HepG2 (cell line): ENCODE measurements around the gene DDX6. TPM values are rescaled to one million over a fixed set of nuclear protein-coding genes. Genes with fewer than 3 reads are reported as not detected.
"Not testable (repeated sequence)": the region's sequence is repeated elsewhere in the genome, so short reads cannot be mapped to it uniquely, and the experiment has no call there.

ENCODE experiments used
- ATAC-seq: fragments of 200-7000 bp; cut with Tn5 transposase; 3 replicates; pipeline ENCODE4 v1.9.1; 2020; ENCODE audit warnings: mild to moderate bottlenecking, moderate library complexity
- BruUV-seq: library from RNA; stranded (reverse); fragments of 400-500 nt; replicated peaks from 2 replicates; lab custom pipeline; 2021; lab: Mats Ljungman, UMichigan
- CTCF ChIA-PET: fragments of 300-600 bp; formaldehyde crosslinking; extraction: SDS; loops from one replicate; lab custom pipeline; 2021; ENCODE audit warnings: low total read pairs, inconsistent platforms, low intra/inter-chr PET ratio; lab: Yijun Ruan, JAX
- POLR2A ChIA-PET: fragments of 350-600 bp; sonication (Branson Sonifier 250); formaldehyde crosslinking; loops from one replicate; lab custom pipeline; 2020; ENCODE audit warnings: antibody characterized with exemption, inconsistent platforms; lab: Yijun Ruan, JAX
- DNase-seq: peaks from one replicate; pipeline ENCODE4 v3.0.0-alpha.2; 2015; ENCODE audit warnings: low spot score
- FAIRE-seq: peaks from 3 replicates; lab custom pipeline; 2011; peaks lifted over from hg19 to GRCh38; lab: Jason Lieb, UNC
- H2AFZ ChIP-seq: one replicate; pipeline ENCODE4 v1.6.1; 2011; ENCODE audit warnings: low read length, inconsistent platforms
- H3K27ac ChIP-seq: fragments of 300-600 bp; 3 replicates; pipeline ENCODE4 v1.8.0; 2011; ENCODE audit warnings: mixed run types, mild to moderate bottlenecking, mixed read lengths, low read length, inconsistent platforms; ENCODE audit not compliant: insufficient read depth; ENCODE audit errors: extremely low read length
- H3K27me3 ChIP-seq, 2 experiments: fragments of 200-600 bp in 1 of 2; 2 replicates in 1 of 2; 3 replicates in 1 of 2; pipeline versions ENCODE4 v1.6.0 to v1.8.0; 2011; ENCODE audit warnings: low read length in 2 of 2, mild to moderate bottlenecking in 2 of 2, moderate library complexity in 2 of 2, inconsistent platforms in 1 of 2; ENCODE audit not compliant: insufficient read depth in 2 of 2, control insufficient read depth in 1 of 2
- H3K36me3 ChIP-seq, 2 experiments: fragments of 200-600 bp in 1 of 2; replicated peaks in 1 of 2; 2 replicates in 1 of 2; 3 replicates in 1 of 2; pipeline versions ENCODE4 v1.5.1 to v1.8.0; 2011; ENCODE audit warnings: low read length in 2 of 2, inconsistent platforms in 1 of 2; ENCODE audit not compliant: insufficient read depth in 2 of 2, control insufficient read depth in 1 of 2
- H3K4me1 ChIP-seq: 2 replicates; pipeline ENCODE4 v1.5.1; 2012; ENCODE audit warnings: low read length, inconsistent platforms; ENCODE audit not compliant: insufficient read depth
- H3K4me2 ChIP-seq: 2 replicates; pipeline ENCODE4 v1.6.0; 2011; ENCODE audit warnings: low read depth, low read length, inconsistent platforms
- H3K4me3 ChIP-seq, 3 experiments: fragments of 200-600 bp in 1 of 3; sonication (generic), shearing (Covaris generic) in 1 of 3; replicated peaks in 1 of 3; 2 replicates each; pipeline ENCODE4 v1.5.1; 2011 to 2016; ENCODE audit warnings: low read length in 3 of 3, inconsistent platforms in 2 of 3, low read depth in 2 of 3, mild to moderate bottlenecking in 2 of 3, control low read depth in 1 of 3, mixed read lengths in 1 of 3; ENCODE audit not compliant: insufficient read depth in 1 of 3
- H3K79me2 ChIP-seq: one replicate; pipeline ENCODE4 v1.6.1; 2011; ENCODE audit warnings: low read length, inconsistent platforms; ENCODE audit not compliant: insufficient read depth
- H3K9ac ChIP-seq: 2 replicates; pipeline ENCODE4 v1.6.0; 2011; ENCODE audit warnings: mild to moderate bottlenecking, low read depth, low read length, inconsistent platforms; ENCODE audit not compliant: insufficient read depth
- H3K9me3 ChIP-seq: 2 replicates; pipeline ENCODE4 v1.5.1; 2012; ENCODE audit warnings: mild to moderate bottlenecking, low read length
- H4K20me1 ChIP-seq: 2 replicates; pipeline ENCODE4 v1.6.0; 2011; ENCODE audit warnings: inconsistent platforms, mild to moderate bottlenecking, low read length, moderate library complexity; ENCODE audit not compliant: insufficient read depth
- CREB1 ChIP-seq, 2 experiments: fragments of 450-650 bp in 1 of 2; IDR thresholded peaks; 2 replicates each; pipeline ENCODE4 v1.6.1; 2016 to 2017; ENCODE audit warnings: control low read depth in 1 of 2, mild to moderate bottlenecking in 1 of 2, missing compliant biosample characterization in 1 of 2, missing genetic modification characterization in 1 of 2
- GATA4 ChIP-seq: sonication (generic); IDR thresholded peaks from 2 replicates; pipeline ENCODE4 v1.6.1; 2016; ENCODE audit warnings: antibody characterized with exemption, low read depth, borderline replicate concordance
- PHF8 ChIP-seq: sonication (generic); formaldehyde crosslinking; IDR thresholded peaks from 2 replicates; pipeline ENCODE4 v1.5.0; 2020; ENCODE audit warnings: missing genetic modification reagents
- SMARCC2 ChIP-seq: fragments of 450-650 bp; IDR thresholded peaks from 2 replicates; pipeline ENCODE4 v1.6.1; 2017; ENCODE audit warnings: antibody characterized with exemption, mild to moderate bottlenecking
- YEATS2 ChIP-seq: sonication (generic); formaldehyde crosslinking; IDR thresholded peaks from 2 replicates; pipeline ENCODE4 v1.4.0; 2020; ENCODE audit warnings: missing genetic modification reagents, borderline replicate concordance
- ZKSCAN8 ChIP-seq: IDR thresholded peaks from 2 replicates; pipeline ENCODE4 v1.6.1; 2016; ENCODE audit warnings: borderline replicate concordance, missing genetic modification reagents, missing compliant biosample characterization
- ZNF12 ChIP-seq: sonication (generic); formaldehyde crosslinking; IDR thresholded peaks from 2 replicates; pipeline ENCODE4 v1.5.0; 2020; ENCODE audit warnings: missing genetic modification reagents
- WGBS: methylation state at CpG from one replicate; pipeline ENCODE4 v1.1.6; 2017; ENCODE audit warnings: low lambda C conversion rate; 5-methylcytosine and 5-hydroxymethylcytosine counted together
- in situ Hi-C: cut with HindIII; loops from 2 replicates; pipeline ENCODE4 v1.10.0; 2017; ENCODE audit warnings: low pct_unique_long_range_greater_than_20kb; ENCODE audit not compliant: extremely low pct_ligation_motif_present
- intact Hi-C: fragments of 100-400 bp; cut with micrococcal nuclease; formaldehyde crosslinking; loops from one replicate; pipeline ENCODE4 v1.10.0; 2022; ENCODE audit not compliant: unreplicated experiment
- polyA plus RNA-seq, 8 experiments: library from polyadenylated mRNA; depleted of rRNA in 3 of 8; stranded (reverse) in 7 of 8; unstranded in 1 of 8; fragments of >200 nt; fragmentation: Illumina TruSeq in 4 of 8; extraction: Trizol in 4 of 8; gene quantifications; 2 replicates each; pipeline versions ENCODE4 v1.2.1 to v1.2.3, GENCODE V29; 2011 to 2016; ENCODE audit warnings: low read depth in 4 of 8, missing spikeins in 1 of 8, mixed read lengths in 1 of 8; ENCODE audit not compliant: insufficient read depth in 1 of 8
- total RNA-seq, 5 experiments: library from RNA; depleted of rRNA; stranded (reverse); fragments of >200 nt; fragmentation: Illumina TruSeq; extraction: Trizol; gene quantifications; 2 replicates each; pipeline ENCODE4 v1.2.3, GENCODE V29; 2016; ENCODE audit warnings: low read depth in 1 of 5
- TF ChIP-seq, protein P1 (sequence below): sonication (generic); formaldehyde crosslinking; IDR thresholded peaks from 2 replicates; pipeline ENCODE4 v1.4.0; 2020; ENCODE audit warnings: missing genetic modification reagents
- TF ChIP-seq, protein P2 (sequence below): sonication (generic); formaldehyde crosslinking; IDR thresholded peaks from 2 replicates; pipeline ENCODE4 v1.5.1; 2020; ENCODE audit warnings: mild to moderate bottlenecking, moderate library complexity, missing genetic modification reagents

Gene DDX6
- total and polyA plus RNA-seq, 2 of the 13 experiments (the other 11 are each of a cell fraction or from before 2014, with no cell fraction given), result 20.9 to 59.2 TPM

DNA sequence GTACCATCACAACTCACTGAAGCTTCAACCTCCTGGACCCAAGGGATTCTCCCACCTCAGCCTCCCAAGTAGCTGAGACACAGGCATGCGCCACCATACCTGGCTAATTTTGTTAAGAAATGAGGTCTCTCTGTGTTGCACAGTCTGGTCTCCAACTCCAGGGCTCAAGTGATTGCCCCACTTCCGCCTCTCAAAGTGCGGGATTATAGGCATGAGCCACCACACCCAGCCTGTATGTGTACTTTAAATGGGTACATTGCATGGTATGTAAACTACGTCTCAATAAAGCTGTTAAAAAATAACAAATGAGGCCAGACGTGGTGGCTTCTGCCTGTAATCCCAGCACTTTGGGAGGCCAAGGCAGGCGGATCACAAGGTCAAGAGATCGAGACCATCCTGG lies 36.2 kb upstream of the DDX6 start (continued):
- no peak for TF ChIP-seq ZNF12 (CRISPR knock-in tag)

DNA sequence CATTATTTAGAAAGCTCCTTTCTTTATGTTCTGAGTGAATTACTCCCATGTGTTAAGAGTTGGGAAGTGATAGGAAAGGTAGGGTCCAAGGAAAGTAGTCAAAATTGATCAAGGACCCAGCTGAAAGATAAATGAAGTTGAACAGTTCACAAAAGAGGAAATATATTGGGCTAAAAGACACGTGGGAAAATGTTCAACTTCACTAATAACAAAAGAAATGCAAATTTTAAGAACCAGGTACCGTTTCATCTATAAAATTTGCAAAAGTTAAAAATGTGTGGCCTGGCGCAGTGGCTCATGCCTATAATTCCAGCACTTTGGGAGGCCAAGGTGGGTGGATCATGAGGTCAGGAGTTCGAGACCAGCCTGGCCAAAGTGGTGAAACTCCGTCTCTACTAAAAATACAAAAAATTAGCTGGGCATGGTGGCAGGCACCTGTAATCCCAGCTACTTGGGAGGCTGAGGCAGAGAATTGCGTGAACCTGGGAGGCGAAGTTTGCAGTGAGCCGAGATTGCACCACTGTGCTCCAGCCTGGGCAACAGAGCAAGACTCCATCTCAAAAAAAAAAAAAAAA lies 32.1 kb upstream of the DDX6 start:
- intact Hi-C loops, H3K4me3 ChIP-seq, POLR2A ChIA-PET, H3K9ac ChIP-seq, H3K4me1 ChIP-seq, H2AFZ ChIP-seq, H3K79me2 ChIP-seq, CTCF ChIA-PET, H3K4me2 ChIP-seq, FAIRE-seq, in situ Hi-C loops, BruUV-seq, H4K20me1 ChIP-seq, H3K9me3 ChIP-seq, H3K36me3 ChIP-seq, DNase-seq, H3K27ac ChIP-seq, ATAC-seq: not testable (repeated sequence)
- H3K27me3 ChIP-seq, result peaks cover 0 to 16% of the 10 kb centered on the region in 2 experiments; a peak in 3 of 5 replicates
- WGBS, result 60% methylated on average over 8 of the region's 8 CpGs

DNA sequence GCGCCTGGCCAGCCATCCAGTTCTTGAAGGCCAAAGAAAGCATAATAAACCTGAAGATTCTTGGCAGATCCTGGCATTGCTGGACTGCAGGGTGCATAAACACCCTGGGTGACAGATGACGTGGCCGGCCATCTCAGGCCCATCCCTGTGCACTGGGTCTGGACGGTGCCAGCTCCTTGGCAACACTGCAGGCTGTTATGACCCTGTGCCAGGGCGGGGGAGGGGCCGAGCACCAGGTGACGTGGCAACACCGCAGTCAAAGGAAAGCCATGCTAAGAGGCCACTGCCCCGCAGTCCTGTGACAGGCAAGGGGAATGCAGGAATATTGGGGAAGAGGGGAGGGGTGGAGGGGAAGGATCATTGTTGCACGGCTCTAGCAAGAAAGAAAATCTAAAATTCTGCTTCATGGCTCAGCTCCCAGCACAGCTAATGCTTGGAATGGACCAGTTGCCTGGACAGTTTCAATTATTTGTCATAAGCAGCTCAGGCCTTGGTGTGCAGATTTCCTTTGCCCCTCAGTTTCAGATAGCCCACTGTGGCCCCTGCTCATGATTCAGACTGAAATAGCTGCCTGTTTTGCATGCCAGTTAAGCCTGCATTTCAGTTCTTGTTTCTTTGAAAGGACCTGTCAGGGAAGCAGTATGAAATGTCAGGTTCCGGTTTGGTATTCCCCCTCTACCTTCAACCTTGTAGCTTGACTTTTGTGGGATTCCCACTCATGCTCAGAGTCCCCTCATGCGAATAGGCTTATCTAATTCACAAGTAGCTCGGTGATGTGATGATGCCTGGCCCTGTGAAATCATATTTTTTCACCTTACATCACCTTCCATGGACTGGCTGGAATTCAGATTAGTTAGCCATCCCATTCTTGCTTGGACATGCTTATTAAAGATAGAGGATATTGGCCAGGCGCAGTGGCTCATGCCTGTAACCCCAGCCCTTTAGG lies 29.7 kb upstream of the DDX6 start:
- Histone ChIP-seq H3K36me3 (no peaks in the 10 kb centered on the region), H3K4me3 (no peak overlapping the region), H3K9ac (no peak overlapping the region), H2AFZ (no peak overlapping the region), H3K27me3 (peaks cover 0 to 10% of the 10 kb centered on the region in 2 experiments; a peak in 2 of 5 replicates), H3K27ac (no peak overlapping the region), H3K9me3 (no peaks in the 10 kb centered on the region), H3K4me2 (no peak overlapping the region), H4K20me1 (no peaks in the 10 kb centered on the region), H3K79me2 (no peaks in the 10 kb centered on the region), H3K4me1 (no peaks in the 10 kb centered on the region)
- ATAC-seq (no peak), FAIRE-seq (no peak), DNase-seq (no peak)
- in situ Hi-C loops, result no loop called here
- intact Hi-C loops, result no loop called here
- no TSS peak for BruUV-seq
- ChIA-PET POLR2A (no interaction called here), CTCF (no interaction called here)
- TF ChIP-seq SMARCC2 (no peak), CREB1 (IDR thresholded peaks at IDR 0.05) (peak; percentile 54; the same call in 1 of the 2 replicates), CREB1 (CRISPR knock-in tag; IDR thresholded peaks at IDR 0.05) (no peak), GATA4 (no peak), YEATS2 (CRISPR knock-in tag) (no peak), ZKSCAN8 (CRISPR knock-in tag) (no peak), PHF8 (CRISPR knock-in tag) (no peak)
- TF ChIP-seq, protein P1, sequence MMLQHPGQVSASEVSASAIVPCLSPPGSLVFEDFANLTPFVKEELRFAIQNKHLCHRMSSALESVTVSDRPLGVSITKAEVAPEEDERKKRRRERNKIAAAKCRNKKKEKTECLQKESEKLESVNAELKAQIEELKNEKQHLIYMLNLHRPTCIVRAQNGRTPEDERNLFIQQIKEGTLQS (CRISPR knock-in tag), result no peak
- TF ChIP-seq, protein P2, sequence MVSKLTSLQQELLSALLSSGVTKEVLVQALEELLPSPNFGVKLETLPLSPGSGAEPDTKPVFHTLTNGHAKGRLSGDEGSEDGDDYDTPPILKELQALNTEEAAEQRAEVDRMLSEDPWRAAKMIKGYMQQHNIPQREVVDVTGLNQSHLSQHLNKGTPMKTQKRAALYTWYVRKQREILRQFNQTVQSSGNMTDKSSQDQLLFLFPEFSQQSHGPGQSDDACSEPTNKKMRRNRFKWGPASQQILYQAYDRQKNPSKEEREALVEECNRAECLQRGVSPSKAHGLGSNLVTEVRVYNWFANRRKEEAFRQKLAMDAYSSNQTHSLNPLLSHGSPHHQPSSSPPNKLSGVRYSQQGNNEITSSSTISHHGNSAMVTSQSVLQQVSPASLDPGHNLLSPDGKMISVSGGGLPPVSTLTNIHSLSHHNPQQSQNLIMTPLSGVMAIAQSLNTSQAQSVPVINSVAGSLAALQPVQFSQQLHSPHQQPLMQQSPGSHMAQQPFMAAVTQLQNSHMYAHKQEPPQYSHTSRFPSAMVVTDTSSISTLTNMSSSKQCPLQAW (CRISPR knock-in tag), result no peak
- WGBS, result 34% methylated on average over 13 of the region's 14 CpGs
